Peyer's patch (tissue), 4 donors: ENCODE results near the gene DERL2.
"Not testable (repeated sequence)": the region's sequence is repeated elsewhere in the genome, so short reads cannot be mapped to it uniquely, and the experiment has no call there.

Source experiments
- POLR2A ChIP-seq, 2 donors: fragments of 450-650 bp; IDR thresholded peaks; one replicate each; pipeline ENCODE4 v1.5.1; 2017; ENCODE audit warnings: antibody characterized with exemption in 2 of 2, mild to moderate bottlenecking in 2 of 2, moderate library complexity in 2 of 2
- TF ChIP-seq, protein P1 (sequence below), 6 experiments: fragments of 450-650 bp in 4 of 6; fragments of 200-600 bp in 2 of 6; sonication (generic) in 1 of 6; IDR thresholded peaks; one replicate each; pipeline ENCODE4 v1.5.1; 2017 to 2019; ENCODE audit warnings: antibody characterized with exemption in 6 of 6, mild to moderate bottlenecking in 3 of 6, moderate library complexity in 1 of 6

DNA sequence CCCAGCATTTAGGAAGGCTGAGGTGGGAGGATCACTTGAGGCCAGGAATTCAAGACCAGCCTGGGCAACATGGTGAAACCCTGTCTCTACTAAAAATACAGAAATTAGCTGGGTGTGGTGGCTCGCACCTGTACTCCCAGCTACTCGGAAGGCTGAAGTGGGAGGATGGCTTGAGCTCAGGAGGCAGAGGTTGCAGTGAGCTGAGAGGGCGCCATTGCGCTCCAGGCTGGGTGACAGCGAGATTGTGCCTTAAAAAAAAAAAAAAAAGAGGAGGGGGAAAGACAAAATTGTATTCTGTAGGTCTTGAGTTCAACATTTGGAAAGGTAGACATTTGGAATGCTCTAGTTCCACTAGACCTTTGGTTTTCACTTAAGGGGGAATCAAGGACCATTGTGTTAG is 54.7 kb downstream of the DERL2 start:
- TF ChIP-seq POLR2A (IDR thresholded peaks at IDR 0.05), result not testable (repeated sequence)
- TF ChIP-seq, protein P1, sequence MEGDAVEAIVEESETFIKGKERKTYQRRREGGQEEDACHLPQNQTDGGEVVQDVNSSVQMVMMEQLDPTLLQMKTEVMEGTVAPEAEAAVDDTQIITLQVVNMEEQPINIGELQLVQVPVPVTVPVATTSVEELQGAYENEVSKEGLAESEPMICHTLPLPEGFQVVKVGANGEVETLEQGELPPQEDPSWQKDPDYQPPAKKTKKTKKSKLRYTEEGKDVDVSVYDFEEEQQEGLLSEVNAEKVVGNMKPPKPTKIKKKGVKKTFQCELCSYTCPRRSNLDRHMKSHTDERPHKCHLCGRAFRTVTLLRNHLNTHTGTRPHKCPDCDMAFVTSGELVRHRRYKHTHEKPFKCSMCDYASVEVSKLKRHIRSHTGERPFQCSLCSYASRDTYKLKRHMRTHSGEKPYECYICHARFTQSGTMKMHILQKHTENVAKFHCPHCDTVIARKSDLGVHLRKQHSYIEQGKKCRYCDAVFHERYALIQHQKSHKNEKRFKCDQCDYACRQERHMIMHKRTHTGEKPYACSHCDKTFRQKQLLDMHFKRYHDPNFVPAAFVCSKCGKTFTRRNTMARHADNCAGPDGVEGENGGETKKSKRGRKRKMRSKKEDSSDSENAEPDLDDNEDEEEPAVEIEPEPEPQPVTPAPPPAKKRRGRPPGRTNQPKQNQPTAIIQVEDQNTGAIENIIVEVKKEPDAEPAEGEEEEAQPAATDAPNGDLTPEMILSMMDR (IDR thresholded peaks at IDR 0.05), result not testable (repeated sequence)
